K562 (cell line): ENCODE results near the gene GMPR2. TPM values are rescaled to one million over a fixed set of nuclear protein-coding genes. Genes with fewer than 3 reads are reported as not detected.

Experiments used
- ATAC-seq: fragments of 200-7000 bp; cut with Tn5 transposase; 3 replicates; pipeline ENCODE4 v1.9.1; 2020; ENCODE audit warnings: moderate library complexity
- BruUV-seq: library from RNA; stranded (reverse); fragments of 400-500 nt; replicated peaks from 2 replicates; lab custom pipeline; 2021; lab: Mats Ljungman, UMichigan
- CTCF ChIA-PET: fragments of 300-600 bp; formaldehyde crosslinking; extraction: SDS; loops from one replicate; lab custom pipeline; 2021; ENCODE audit warnings: low intra/inter-chr PET ratio; lab: Yijun Ruan, JAX
- POLR2A ChIA-PET: fragments of 300-600, 350-650 bp; sonication (Branson Sonifier 250); formaldehyde crosslinking; extraction: SDS; loops from one replicate; lab custom pipeline; 2021; ENCODE audit warnings: antibody characterized with exemption, inconsistent platforms; lab: Yijun Ruan, JAX
- DNase-seq, 4 experiments: peaks; one replicate each; pipeline versions ENCODE4 v3.0.0 to v3.0.0-alpha.2; 2011 to 2018; ENCODE audit warnings: low spot score in 3 of 4, mixed read lengths in 3 of 4; ENCODE audit errors: extremely low read depth in 1 of 4
- FAIRE-seq: peaks from 2 replicates; lab custom pipeline; 2011; peaks lifted over from hg19 to GRCh38; lab: Jason Lieb, UNC
- H2AFZ ChIP-seq: 2 replicates; pipeline ENCODE4 v1.6.0; 2011; ENCODE audit warnings: low read depth, low read length, control low read depth, inconsistent platforms
- H3K27ac ChIP-seq: fragments of 200-600 bp; 3 replicates; pipeline ENCODE4 v1.8.0; 2011; ENCODE audit warnings: low read depth, mild to moderate bottlenecking, control low read depth, inconsistent platforms, low read length, moderate library complexity, mixed read lengths; ENCODE audit errors: extremely low read depth
- H3K27me3 ChIP-seq, 2 experiments: fragments of 300-600 bp in 1 of 2; 2 replicates in 1 of 2; 3 replicates in 1 of 2; pipeline versions ENCODE4 v1.6.0 to v1.8.0; 2011; ENCODE audit warnings: inconsistent platforms in 2 of 2, low read length in 2 of 2, mild to moderate bottlenecking in 1 of 2, mixed read lengths in 1 of 2, moderate library complexity in 1 of 2; ENCODE audit not compliant: control insufficient read depth in 2 of 2, insufficient read depth in 2 of 2
- H3K36me3 ChIP-seq: fragments of 300-600 bp; 3 replicates; pipeline ENCODE4 v1.8.0; 2011; ENCODE audit warnings: mild to moderate bottlenecking, low read length, inconsistent platforms; ENCODE audit not compliant: control insufficient read depth, insufficient read depth
- H3K4me1 ChIP-seq, 2 experiments: fragments of 200-600 bp in 1 of 2; replicated peaks in 1 of 2; 2 replicates in 1 of 2; 3 replicates in 1 of 2; pipeline versions ENCODE4 v1.5.1 to v1.8.0; 2011; ENCODE audit warnings: inconsistent platforms in 2 of 2, low read length in 2 of 2, mild to moderate bottlenecking in 1 of 2, mixed read lengths in 1 of 2, moderate library complexity in 1 of 2; ENCODE audit not compliant: control insufficient read depth in 2 of 2, insufficient read depth in 2 of 2
- H3K4me2 ChIP-seq: 2 replicates; pipeline ENCODE4 v1.6.1; 2011; ENCODE audit warnings: low read length, control low read depth, inconsistent platforms, mixed read lengths; ENCODE audit not compliant: insufficient read depth
- H3K4me3 ChIP-seq: fragments of 200-600 bp; sonication (generic), shearing (Covaris generic); 2 replicates; pipeline ENCODE4 v1.5.1; 2016; ENCODE audit warnings: control low read depth, inconsistent platforms
- H3K79me2 ChIP-seq: fragments of 200-600 bp; 3 replicates; pipeline ENCODE4 v1.8.0; 2011; ENCODE audit warnings: low read length, inconsistent platforms; ENCODE audit not compliant: control insufficient read depth, insufficient read depth
- H3K9ac ChIP-seq, 2 experiments: 2 replicates each; pipeline versions ENCODE4 v1.6.0 to v1.6.1; 2011; ENCODE audit warnings: low read depth in 2 of 2, low read length in 2 of 2, control low read depth in 1 of 2, inconsistent platforms in 1 of 2, mild to moderate bottlenecking in 1 of 2, mixed read lengths in 1 of 2; ENCODE audit not compliant: insufficient read depth in 1 of 2
- H3K9me1 ChIP-seq: one replicate; pipeline ENCODE4 v1.6.0; 2011; ENCODE audit warnings: inconsistent platforms, mild to moderate bottlenecking, low read length, moderate library complexity; ENCODE audit not compliant: control insufficient read depth, insufficient read depth
- H3K9me3 ChIP-seq: replicated peaks from 2 replicates; pipeline ENCODE4 v1.5.1; 2011; ENCODE audit warnings: low read depth, low read length, inconsistent platforms; ENCODE audit not compliant: control insufficient read depth, insufficient read depth
- H4K20me1 ChIP-seq: replicated peaks from 2 replicates; pipeline ENCODE4 v1.6.1; 2011; ENCODE audit warnings: low read length, inconsistent platforms, mixed read lengths; ENCODE audit not compliant: control insufficient read depth, insufficient read depth
- ARID2 ChIP-seq: fragments of 450-650 bp; IDR thresholded peaks from 2 replicates; pipeline ENCODE4 v1.6.1; 2017; ENCODE audit warnings: antibody characterized with exemption, mild to moderate bottlenecking
- CBFA2T2 ChIP-seq: fragments of 450-650 bp; conservative IDR thresholded peaks from 2 replicates; pipeline ENCODE4 v1.6.1; 2017; ENCODE audit warnings: mild to moderate bottlenecking
- CBX8 ChIP-seq: fragments of 200-600 bp; sonication (generic); IDR thresholded peaks from 2 replicates; pipeline ENCODE4 v1.6.1; 2012; ENCODE audit warnings: borderline replicate concordance, mixed run types, low read depth, mild to moderate bottlenecking, moderate library complexity, mixed read lengths, low read length, control low read depth, inconsistent platforms; ENCODE audit not compliant: poor library complexity, severe bottlenecking; ENCODE audit errors: extremely low read depth
- EGR1 ChIP-seq: fragments of 450-650 bp; conservative IDR thresholded peaks from 2 replicates; pipeline ENCODE4 v1.6.1; 2017; ENCODE audit warnings: mild to moderate bottlenecking
- FOSL1 ChIP-seq: fragments of 200-800 bp; sonication (Bioruptor generic); conservative IDR thresholded peaks from 2 replicates; pipeline ENCODE4 v1.6.1; 2016; ENCODE audit warnings: missing genetic modification characterization, missing compliant biosample characterization
- HDAC3 ChIP-seq: fragments of 450-650 bp; IDR thresholded peaks from 2 replicates; pipeline ENCODE4 v1.6.1; 2018; ENCODE audit warnings: borderline replicate concordance, mild to moderate bottlenecking, moderate library complexity; ENCODE audit not compliant: partially characterized antibody
- HOXB6 ChIP-seq: fragments of 250-450 bp; sonication (Bioruptor Pico); IDR thresholded peaks from 2 replicates; pipeline ENCODE4 v1.5.1; 2022; ENCODE audit warnings: mild to moderate bottlenecking, borderline replicate concordance
- KDM2B ChIP-seq: fragments of 250-450 bp; sonication (Bioruptor Pico); IDR thresholded peaks from 2 replicates; pipeline ENCODE4 v1.8.0; 2021; ENCODE audit warnings: mild to moderate bottlenecking, moderate library complexity
- MCM2 ChIP-seq: fragments of 450-650 bp; IDR thresholded peaks from 2 replicates; pipeline ENCODE4 v1.6.1; 2017; ENCODE audit warnings: low read depth, mild to moderate bottlenecking
- MEIS2 ChIP-seq: fragments of 450-650 bp; IDR thresholded peaks from 2 replicates; pipeline ENCODE4 v1.6.1; 2014; ENCODE audit warnings: mild to moderate bottlenecking; ENCODE audit not compliant: partially characterized antibody
- POLR2B ChIP-seq: fragments of 450-650 bp; IDR thresholded peaks from 2 replicates; pipeline ENCODE4 v1.6.1; 2018; ENCODE audit warnings: low read depth; ENCODE audit not compliant: partially characterized antibody
- PPARD ChIP-seq: fragments of 250-450 bp; sonication (Bioruptor Pico); IDR thresholded peaks from 2 replicates; pipeline ENCODE4 v1.8.0; 2022; ENCODE audit warnings: inconsistent platforms, mild to moderate bottlenecking, moderate library complexity
- RAD51 ChIP-seq: fragments of 450-650 bp; IDR thresholded peaks from 2 replicates; pipeline ENCODE4 v1.7.1; 2016; ENCODE audit warnings: low read depth, mild to moderate bottlenecking, borderline replicate concordance
- RCOR1 ChIP-seq, 2 experiments: IDR thresholded peaks; 2 replicates each; pipeline ENCODE4 v1.6.1; 2012; ENCODE audit warnings: low read depth in 2 of 2, low read length in 2 of 2, borderline replicate concordance in 1 of 2, improper control_type of control experiment in 1 of 2
- SP1 ChIP-seq: sonication (generic); formaldehyde crosslinking; IDR thresholded peaks from 2 replicates; pipeline ENCODE4 v1.8.1; 2022; ENCODE audit warnings: mild to moderate bottlenecking, missing genetic modification reagents
- ZNF41 ChIP-seq: fragments of 250-450 bp; sonication (Bioruptor Pico); conservative IDR thresholded peaks from 2 replicates; pipeline ENCODE4 v1.4.0; 2020; ENCODE audit warnings: mild to moderate bottlenecking
- WGBS: fragments of 100-300 bp; shearing (Covaris generic); methylation state at CpG from one replicate; pipeline ENCODE4 v1.1.6; 2016; ENCODE audit warnings: low coverage, mixed read lengths; ENCODE audit not compliant: insufficient coverage; ENCODE audit errors: missing lambda C conversion rate; 5-methylcytosine and 5-hydroxymethylcytosine counted together
- in situ Hi-C: fragments of 300-500 bp; cut with MboI; formaldehyde crosslinking; loops from 4 replicates; pipeline ENCODE4 v1.15.0; 2018; ENCODE audit warnings: inconsistent platforms, mixed read lengths
- intact Hi-C: fragments of 100-400 bp; cut with micrococcal nuclease; formaldehyde crosslinking; loops from 2 replicates; pipeline ENCODE4 v1.14.2; 2022
- polyA plus RNA-seq, 8 experiments: library from polyadenylated mRNA; depleted of rRNA in 4 of 8; stranded (reverse) in 5 of 8; unstranded in 3 of 8; fragments of >200 nt; fragmentation: Nextera tagmentation in 2 of 8; fragmentation: Illumina TruSeq in 1 of 8; extraction: Ambion mirVana in 2 of 8; extraction: Trizol in 1 of 8; gene quantifications; 2 replicates each; pipeline versions ENCODE4 v1.2.1 to v1.2.3, GENCODE V29; 2011 to 2014; ENCODE audit warnings: inconsistent platforms in 1 of 8, missing spikeins in 1 of 8
- total RNA-seq, 7 experiments: library from RNA; depleted of rRNA in 6 of 7; stranded (reverse); fragments of >200 nt in 6 of 7; fragmentation: Illumina TruSeq in 2 of 7; extraction: Trizol in 2 of 7; gene quantifications; 2 replicates each; pipeline versions ENCODE4 v1.2.1 to v1.2.3, GENCODE V29; 2011 to 2021; ENCODE audit warnings: low replicate concordance in 1 of 7
- TF ChIP-seq, protein P1 (sequence below): fragments of 250-450 bp; sonication (Bioruptor Pico); IDR thresholded peaks from 2 replicates; pipeline ENCODE4 v1.8.0; 2022; ENCODE audit warnings: moderate library complexity, mild to moderate bottlenecking, inconsistent platforms
- TF ChIP-seq, protein P2 (sequence below): fragments of 450-650 bp; formaldehyde crosslinking; IDR thresholded peaks from 2 replicates; pipeline ENCODE4 v1.4.0; 2020; ENCODE audit warnings: mild to moderate bottlenecking, mixed read lengths
- TF ChIP-seq, protein P3 (sequence below): IDR thresholded peaks from 2 replicates; pipeline ENCODE4 v1.6.1; 2012; ENCODE audit warnings: low read depth, low read length, improper control_type of control experiment, borderline replicate concordance

Gene GMPR2
- total and polyA plus RNA-seq, 9 of the 15 experiments (the other 6 are each of a cell fraction or from before 2014, with no cell fraction given), result 26.4 to 67.4 (median 36.3) TPM

DNA sequence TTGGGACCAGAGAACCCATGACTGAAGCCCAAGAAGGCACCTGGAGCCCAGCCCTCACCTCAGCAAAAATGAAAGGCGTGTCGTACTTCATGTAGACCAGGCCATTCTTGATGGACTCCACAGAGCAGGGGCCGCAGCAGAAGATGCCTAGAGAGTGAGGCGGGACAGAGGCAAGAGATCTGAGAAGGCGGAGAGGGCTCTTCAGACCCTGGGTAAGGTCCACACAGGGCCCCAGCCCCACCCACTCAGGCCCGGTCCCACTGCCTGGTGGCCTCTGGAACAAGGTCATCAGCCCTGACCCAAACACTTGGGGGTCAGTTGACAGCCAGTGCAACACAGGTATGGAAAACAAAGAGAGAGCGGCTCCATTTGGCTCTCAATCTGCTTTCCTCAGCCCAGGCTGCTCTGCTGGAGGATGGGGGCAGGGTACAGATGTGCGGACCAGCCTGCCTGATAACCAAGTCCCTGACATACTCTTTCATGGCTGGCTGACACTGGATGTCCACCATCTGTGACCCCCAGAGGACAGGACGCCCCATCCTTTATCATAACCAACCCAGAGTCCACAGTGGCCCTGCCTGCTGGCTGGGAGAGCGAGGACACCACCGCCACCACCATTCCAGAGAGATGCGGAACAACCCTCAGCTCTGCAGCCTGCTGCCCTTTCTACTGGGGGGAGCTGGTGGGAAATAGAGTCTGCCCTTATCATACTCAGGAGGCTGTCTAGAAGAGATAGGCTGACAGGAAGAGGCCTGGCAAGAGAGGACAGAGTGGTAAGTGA lies 23.4 kb downstream of the GMPR2 start:
- POLR2A ChIA-PET, result interaction anchor here (0.6 to 1.6 kb wide), 5 partner anchors 13 to 44 kb away, joined by 3 to 7 read pairs (median 4); partner anchors contain the start of genes DHRS1, NOP9 and RABGGTA
- peak overlapping the region; percentile 62 for H3K27ac ChIP-seq
- TF ChIP-seq POLR2B (no peak), PPARD (CRISPR knock-in tag) (no peak), MEIS2 (peak; percentile 39), SP1 (CRISPR knock-in tag) (no peak), KDM2B (no peak), RAD51 (no peak), ZNF41 (CRISPR knock-in tag) (no peak), ARID2 (no peak), CBX8 (no peak), HDAC3 (peak; percentile 65), CBFA2T2 (peak; percentile 97), EGR1 (0 out of 2 replicates have a peak, but pooled peaks have one; percentile 16), FOSL1 (tag) (no peak), MCM2 (no peak), RCOR1 (IDR thresholded peaks at IDR 0.05; ENCODE audit: borderline replicate concordance in 1 of 2, low read depth in 2 of 2, low read length in 2 of 2) (peak; percentile 23 to 76; a peak in 3 of 4 replicates), HOXB6 (no peak)
- TF ChIP-seq, protein P1, sequence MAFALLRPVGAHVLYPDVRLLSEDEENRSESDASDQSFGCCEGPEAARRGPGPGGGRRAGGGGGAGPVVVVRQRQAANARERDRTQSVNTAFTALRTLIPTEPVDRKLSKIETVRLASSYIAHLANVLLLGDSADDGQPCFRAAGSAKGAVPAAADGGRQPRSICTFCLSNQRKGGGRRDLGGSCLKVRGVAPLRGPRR (CRISPR knock-in tag), result no peak
- TF ChIP-seq, protein P2, sequence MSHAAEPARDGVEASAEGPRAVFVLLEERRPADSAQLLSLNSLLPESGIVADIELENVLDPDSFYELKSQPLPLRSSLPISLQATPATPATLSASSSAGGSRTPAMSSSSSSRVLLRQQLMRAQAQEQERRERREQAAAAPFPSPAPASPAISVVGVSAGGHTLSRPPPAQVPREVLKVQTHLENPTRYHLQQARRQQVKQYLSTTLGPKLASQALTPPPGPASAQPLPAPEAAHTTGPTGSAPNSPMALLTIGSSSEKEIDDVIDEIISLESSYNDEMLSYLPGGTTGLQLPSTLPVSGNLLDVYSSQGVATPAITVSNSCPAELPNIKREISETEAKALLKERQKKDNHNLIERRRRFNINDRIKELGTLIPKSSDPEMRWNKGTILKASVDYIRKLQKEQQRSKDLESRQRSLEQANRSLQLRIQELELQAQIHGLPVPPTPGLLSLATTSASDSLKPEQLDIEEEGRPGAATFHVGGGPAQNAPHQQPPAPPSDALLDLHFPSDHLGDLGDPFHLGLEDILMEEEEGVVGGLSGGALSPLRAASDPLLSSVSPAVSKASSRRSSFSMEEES (CRISPR knock-in tag), result no peak
- TF ChIP-seq, protein P3, sequence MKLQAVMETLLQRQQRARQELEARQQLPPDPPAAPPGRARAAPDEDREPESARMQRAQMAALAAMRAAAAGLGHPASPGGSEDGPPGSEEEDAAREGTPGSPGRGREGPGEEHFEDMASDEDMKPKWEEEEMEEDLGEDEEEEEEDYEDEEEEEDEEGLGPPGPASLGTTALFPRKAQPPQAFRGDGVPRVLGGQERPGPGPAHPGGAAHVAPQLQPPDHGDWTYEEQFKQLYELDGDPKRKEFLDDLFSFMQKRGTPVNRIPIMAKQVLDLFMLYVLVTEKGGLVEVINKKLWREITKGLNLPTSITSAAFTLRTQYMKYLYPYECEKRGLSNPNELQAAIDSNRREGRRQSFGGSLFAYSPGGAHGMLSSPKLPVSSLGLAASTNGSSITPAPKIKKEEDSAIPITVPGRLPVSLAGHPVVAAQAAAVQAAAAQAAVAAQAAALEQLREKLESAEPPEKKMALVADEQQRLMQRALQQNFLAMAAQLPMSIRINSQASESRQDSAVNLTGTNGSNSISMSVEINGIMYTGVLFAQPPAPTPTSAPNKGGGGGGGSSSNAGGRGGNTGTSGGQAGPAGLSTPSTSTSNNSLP, result no peak

More for the DNA sequence above, 23.4 kb downstream of the GMPR2 start:
- DNase-seq, result peak; percentile 65 to 90 (median 78)
- no TSS peak for BruUV-seq
- peak overlapping the region; percentile 67 for H3K4me2 ChIP-seq
- in situ Hi-C loops (no loop called here), intact Hi-C loops (no loop called here)
- CTCF ChIA-PET, result no interaction called here
- no peaks in the 10 kb centered on the region for H3K9me1 ChIP-seq
- no peaks in the 10 kb centered on the region for H3K79me2 ChIP-seq
- no peaks in the 10 kb centered on the region; the same call in 1 of the 3 replicates for H3K36me3 ChIP-seq
- no peaks in the 10 kb centered on the region for H3K9me3 ChIP-seq
- H3K4me1 ChIP-seq, result peaks cover 22 to 50% of the 10 kb centered on the region in 2 experiments; a peak in 4 of 5 replicates
- H4K20me1 ChIP-seq, result no peaks in the 10 kb centered on the region
- H2AFZ ChIP-seq, result peak overlapping the region; percentile 82
- no peak overlapping the region for H3K4me3 ChIP-seq
- peak; percentile 90 for ATAC-seq
- peak; percentile 99 for FAIRE-seq
- WGBS, result 6% methylated on average over 7 of the region's 12 CpGs
- H3K27me3 ChIP-seq, result no peaks in the 10 kb centered on the region
- peak overlapping the region; percentile 44 to 81 for H3K9ac ChIP-seq
